Skeletal muscle tissue (tissue), 4 donors: ENCODE results near the gene NCF4. TPM values are rescaled to one million over a fixed set of nuclear protein-coding genes. Genes with fewer than 3 reads are reported as not detected.

Source experiments
- H3K27ac ChIP-seq: one replicate; pipeline ENCODE4 v1.7.0; 2013; ENCODE audit warnings: mild to moderate bottlenecking, low read depth, low read length, inconsistent platforms
- H3K27me3 ChIP-seq, 3 donors: one replicate each; pipeline ENCODE4 v1.7.0; 2013; ENCODE audit warnings: low read length in 3 of 3; ENCODE audit not compliant: control insufficient read depth in 3 of 3, insufficient read depth in 3 of 3
- H3K36me3 ChIP-seq, 3 donors: one replicate each; pipeline ENCODE4 v1.7.0; 2013; ENCODE audit warnings: low read length in 3 of 3; ENCODE audit not compliant: control insufficient read depth in 3 of 3, insufficient read depth in 3 of 3
- H3K4me1 ChIP-seq, 3 donors: one replicate each; pipeline ENCODE4 v1.7.0; 2013; ENCODE audit warnings: low read length in 3 of 3, mild to moderate bottlenecking in 3 of 3; ENCODE audit not compliant: control insufficient read depth in 3 of 3, insufficient read depth in 3 of 3
- H3K4me3 ChIP-seq, 3 donors: one replicate each; pipeline ENCODE4 v1.7.0; 2013; ENCODE audit warnings: low read length in 3 of 3
- H3K9ac ChIP-seq, 3 donors: one replicate each; pipeline ENCODE4 v1.7.0; 2013; ENCODE audit warnings: low read length in 3 of 3, mild to moderate bottlenecking in 3 of 3, moderate library complexity in 2 of 3, low read depth in 1 of 3
- H3K9me3 ChIP-seq, 3 donors: one replicate each; pipeline ENCODE4 v1.7.0; 2013; ENCODE audit warnings: low read length in 3 of 3; ENCODE audit not compliant: control insufficient read depth in 3 of 3
- total RNA-seq: library from RNA; depleted of rRNA; stranded (reverse); fragments of >200 nt; gene quantifications from one replicate; pipeline ENCODE4 v1.2.3, GENCODE V29; 2014
- donor health status: Osteomylitis.

The NCF4 gene
- total RNA-seq, 1 donor from 2014 or later, result 6.8 TPM

GRCh38 chr22:36833073-36833472 lies 27.7 kb upstream of the NCF4 start:
- Histone ChIP-seq H3K9ac (no peak overlapping the region), H3K36me3 (no peaks in the 10 kb centered on the region), H3K27me3 (peaks cover 10 to 35% (median 26%) of the 10 kb centered on the region in 3 donors), H3K27ac (no peak overlapping the region), H3K4me3 (no peak overlapping the region), H3K9me3 (no peaks in the 10 kb centered on the region), H3K4me1 (no peaks in the 10 kb centered on the region)

DNA sequence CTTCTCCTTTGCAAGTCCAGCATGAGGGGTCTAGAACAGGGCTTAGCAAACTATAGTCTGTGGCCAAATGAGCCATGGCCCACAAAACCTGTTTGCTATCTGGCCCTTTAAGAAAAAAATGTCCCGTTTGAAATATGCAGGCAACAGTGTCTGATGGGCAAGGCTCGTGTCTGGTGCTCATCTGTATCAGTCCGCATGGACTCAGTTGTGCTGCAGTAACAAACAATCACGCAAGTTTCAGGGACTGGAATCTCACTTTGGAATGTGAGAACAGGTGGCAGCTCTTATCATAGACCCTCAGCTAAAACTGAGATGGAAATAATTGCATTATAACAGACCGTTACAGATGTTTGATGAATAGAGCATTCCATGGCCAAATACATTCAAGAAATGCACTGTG lies 24.9 kb upstream of the NCF4 start:
- H3K4me1 ChIP-seq, result peaks cover 0 to 4% (median 0%) of the 10 kb centered on the region in 3 donors
- H3K36me3 ChIP-seq, result no peaks in the 10 kb centered on the region
- H3K9me3 ChIP-seq, result no peaks in the 10 kb centered on the region
- H3K9ac ChIP-seq, result no peak overlapping the region
- no peak overlapping the region for H3K4me3 ChIP-seq
- no peak overlapping the region for H3K27ac ChIP-seq
- peaks cover 5 to 32% (median 25%) of the 10 kb centered on the region in 3 donors for H3K27me3 ChIP-seq

DNA sequence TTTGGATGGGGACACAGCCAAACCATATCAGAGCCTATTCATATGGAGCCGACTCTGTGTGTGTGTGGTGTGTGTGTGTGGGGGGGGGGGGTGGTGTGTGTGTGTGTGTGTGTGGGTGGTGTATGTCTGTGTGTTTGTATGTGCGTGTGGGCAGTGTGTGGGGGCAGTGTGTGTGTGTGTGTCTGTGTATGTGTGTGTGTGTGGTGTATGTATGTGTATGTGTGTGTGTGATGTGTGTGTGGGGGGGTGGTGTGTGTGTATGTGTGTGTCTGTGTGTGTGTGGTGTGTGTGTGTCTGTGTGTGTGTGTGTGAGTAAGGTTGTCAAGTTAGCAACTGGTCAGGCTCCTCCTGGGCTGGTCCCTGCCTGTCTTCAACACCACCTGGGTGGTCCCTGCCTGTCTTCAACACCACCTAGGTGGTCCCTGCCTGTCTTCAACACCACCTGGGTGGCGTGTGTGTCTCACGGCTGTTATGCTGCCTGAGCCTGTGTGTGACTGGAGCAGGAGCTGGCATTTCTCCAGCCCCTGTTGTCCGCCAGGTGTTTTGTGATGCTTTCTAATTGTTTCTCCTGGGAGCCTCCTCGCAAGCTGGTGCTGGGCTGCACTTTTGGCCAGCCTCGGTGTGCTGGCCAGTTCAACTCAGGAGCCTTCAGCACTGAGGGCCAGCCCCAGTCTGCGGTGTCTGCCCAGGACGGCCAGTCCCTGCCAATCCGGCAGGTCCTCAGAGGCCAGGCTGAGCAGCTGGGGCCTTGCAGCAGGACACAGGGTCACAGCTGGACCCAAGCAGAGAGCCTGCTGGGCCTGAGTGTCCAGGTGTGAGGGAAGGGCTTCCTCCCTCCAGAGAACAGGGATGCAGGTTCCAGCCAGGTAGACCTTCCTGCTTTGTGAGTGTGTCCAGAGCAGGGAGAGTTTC lies 22.4 kb upstream of the NCF4 start:
- Histone ChIP-seq H3K4me3 (no peak overlapping the region), H3K27me3 (peaks cover 11 to 31% (median 24%) of the 10 kb centered on the region in 3 donors), H3K9me3 (no peaks in the 10 kb centered on the region), H3K36me3 (no peaks in the 10 kb centered on the region), H3K4me1 (peaks cover 0 to 4% (median 0%) of the 10 kb centered on the region in 3 donors), H3K9ac (no peak overlapping the region), H3K27ac (no peak overlapping the region)

DNA sequence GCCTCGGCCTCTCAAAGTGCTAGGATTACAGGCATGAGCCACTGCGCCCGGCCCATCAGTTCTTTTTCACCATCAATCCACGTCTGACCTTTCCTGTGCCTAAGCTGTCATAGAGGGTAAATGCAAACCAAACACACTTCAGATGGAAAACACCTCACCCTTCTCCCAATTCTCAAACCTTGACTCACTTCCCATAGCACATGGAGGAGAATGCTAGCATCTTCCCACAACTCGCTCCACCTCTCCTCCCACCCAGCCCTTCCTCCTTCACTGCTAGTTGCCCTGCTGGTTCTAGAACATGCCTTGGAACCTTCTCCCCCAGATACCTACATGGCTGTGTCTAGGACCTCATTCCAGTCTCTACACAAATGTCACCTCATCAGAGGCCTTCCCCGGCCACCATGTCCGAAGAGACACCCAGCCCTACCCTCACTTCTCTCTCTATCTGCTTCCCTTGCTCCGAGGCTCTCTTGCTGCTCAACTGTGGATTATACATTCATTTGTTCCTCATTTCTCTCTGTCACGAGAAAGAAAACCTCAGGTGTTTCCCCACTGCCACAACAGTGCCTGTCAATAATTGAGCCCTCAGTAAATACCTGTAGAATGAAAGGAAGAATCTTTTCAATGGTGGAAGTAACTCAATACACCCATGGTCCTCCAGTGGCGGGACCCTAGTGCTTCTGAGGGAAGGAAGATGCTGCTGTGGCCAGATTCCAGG lies 21.3 kb upstream of the NCF4 start:
- Histone ChIP-seq H3K9ac (no peak overlapping the region), H3K9me3 (no peaks in the 10 kb centered on the region), H3K27me3 (peaks cover 11 to 31% (median 23%) of the 10 kb centered on the region in 3 donors), H3K36me3 (no peaks in the 10 kb centered on the region), H3K4me1 (peaks cover 0 to 4% (median 0%) of the 10 kb centered on the region in 3 donors), H3K4me3 (no peak overlapping the region), H3K27ac (no peak overlapping the region)

- H3K27ac ChIP-seq, result no peak overlapping the region
- no peaks in the 10 kb centered on the region for H3K9me3 ChIP-seq
- peaks cover 0 to 4% (median 0%) of the 10 kb centered on the region in 3 donors for H3K4me1 ChIP-seq
- H3K36me3 ChIP-seq, result no peaks in the 10 kb centered on the region
- peaks cover 6 to 35% (median 22%) of the 10 kb centered on the region in 3 donors for H3K27me3 ChIP-seq
- H3K4me3 ChIP-seq, result no peak overlapping the region
- H3K9ac ChIP-seq, result no peak overlapping the region
These were observed 20.7 kb upstream of the NCF4 start for GRCh38 chr22:36840106-36840505.

- Histone ChIP-seq H3K36me3 (no peaks in the 10 kb centered on the region), H3K27ac (no peak overlapping the region), H3K9ac (no peak overlapping the region), H3K4me1 (no peaks in the 10 kb centered on the region), H3K27me3 (peaks cover 36 to 54% (median 41%) of the 10 kb centered on the region in 3 donors), H3K4me3 (no peak overlapping the region), H3K9me3 (no peaks in the 10 kb centered on the region)
These were observed 14.5 kb upstream of the NCF4 start for GRCh38 chr22:36846271-36846670.

- H3K27me3 ChIP-seq, result peaks cover 34 to 54% (median 41%) of the 10 kb centered on the region in 3 donors
- no peaks in the 10 kb centered on the region for H3K4me1 ChIP-seq
- no peaks in the 10 kb centered on the region for H3K9me3 ChIP-seq
- no peaks in the 10 kb centered on the region for H3K36me3 ChIP-seq
- H3K27ac ChIP-seq, result no peak overlapping the region
- no peak overlapping the region for H3K9ac ChIP-seq
- no peak overlapping the region for H3K4me3 ChIP-seq
These were observed 13.9 kb upstream of the NCF4 start for GRCh38 chr22:36846949-36847348.

DNA sequence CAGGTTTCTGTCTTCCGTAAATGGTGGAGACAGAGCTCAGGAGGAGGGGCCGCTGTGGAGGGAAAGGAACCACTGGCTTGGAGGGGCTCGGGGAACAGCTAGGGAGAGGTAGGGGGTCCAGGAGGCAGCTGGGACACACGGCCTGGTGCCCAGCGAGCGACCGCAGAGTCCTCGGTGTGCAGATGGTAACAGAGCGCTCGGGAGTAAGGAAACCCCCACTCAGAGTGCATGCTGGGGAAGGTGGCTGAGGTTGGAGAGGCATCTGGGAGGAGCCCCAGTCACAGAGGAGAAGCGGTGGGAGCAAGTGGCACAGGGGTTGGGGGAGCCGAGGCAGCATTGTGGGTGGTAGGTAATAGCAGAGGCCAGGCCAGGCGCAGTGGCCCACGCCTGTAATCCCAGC lies 10.8 kb upstream of the NCF4 start:
- Histone ChIP-seq H3K36me3 (no peaks in the 10 kb centered on the region), H3K9ac (no peak overlapping the region), H3K4me1 (peaks cover 0 to 2% (median 0%) of the 10 kb centered on the region in 3 donors), H3K27me3 (peaks cover 31 to 44% (median 38%) of the 10 kb centered on the region in 3 donors), H3K4me3 (no peak overlapping the region), H3K9me3 (no peaks in the 10 kb centered on the region), H3K27ac (no peak overlapping the region)

- H3K9me3 ChIP-seq, result no peaks in the 10 kb centered on the region
- H3K9ac ChIP-seq, result no peak overlapping the region
- no peak overlapping the region for H3K4me3 ChIP-seq
- H3K36me3 ChIP-seq, result no peaks in the 10 kb centered on the region
- H3K4me1 ChIP-seq, result peaks cover 5 to 9% (median 5%) of the 10 kb centered on the region in 3 donors
- no peak overlapping the region for H3K27ac ChIP-seq
- H3K27me3 ChIP-seq, result peaks cover 25 to 41% (median 33%) of the 10 kb centered on the region in 3 donors
These were observed 10.1 kb upstream of the NCF4 start for GRCh38 chr22:36850682-36851081.
